ENCODE data around the gene FBXW10B. TPM values are rescaled to one million over a fixed set of nuclear protein-coding genes. Genes with fewer than 3 reads are reported as not detected.
"Not testable (repeated sequence)": the region's sequence is repeated elsewhere in the genome, so short reads cannot be mapped to it uniquely, and the experiment has no call there.

FBXW10B gene
- total RNA-seq = 1 to 10 TPM in 2 of 4 donors, under 1 TPM in 2; 0.53 to 9.9 (median 4.6) TPM

- H3K9me3 ChIP-seq, H3K27ac ChIP-seq, DNase-seq, H3K36me3 ChIP-seq, H3K4me1 ChIP-seq, H3K4me3 ChIP-seq, H3K27me3 ChIP-seq: not testable (repeated sequence)
Measured at GRCh38 chr17:15619331-15620058, at the start of gene FBXW10B. Gene FBXW10B (minus strand): TSS chr17:15619704. CDS start chr17:15619512, 192 bp downstream.

- TF ChIP-seq POLR2A (IDR thresholded peaks at IDR 0.05) (no peak), CTCF (IDR thresholded peaks at IDR 0.05) (no peak)
- no peak for DNase-seq
- Histone ChIP-seq H3K4me1 (no peaks in the 10 kb centered on the region), H3K27me3 (no peaks in the 10 kb centered on the region), H3K9me3 (no peaks in the 10 kb centered on the region), H3K36me3 (no peaks in the 10 kb centered on the region), H3K27ac (no peak overlapping the region), H3K4me3 (no peak overlapping the region)
Measured at GRCh38 chr17:15663691-15664090, 44.2 kb upstream of the FBXW10B start.

GRCh38 chr17:15663176-15663575, 43.7 kb upstream of the FBXW10B start:
- TF ChIP-seq CTCF (IDR thresholded peaks at IDR 0.05) (no peak), POLR2A (IDR thresholded peaks at IDR 0.05) (no peak)
- H3K36me3 ChIP-seq = no peaks in the 10 kb centered on the region

GRCh38 chr17:15662681-15663080, 43.2 kb upstream of the FBXW10B start:
- no peak for TF ChIP-seq POLR2A (IDR thresholded peaks at IDR 0.05)
- TF ChIP-seq CTCF (IDR thresholded peaks at IDR 0.05) = no peak
- no peaks in the 10 kb centered on the region for H3K36me3 ChIP-seq
- no peak overlapping the region for H3K4me3 ChIP-seq
- H3K9me3 ChIP-seq = no peaks in the 10 kb centered on the region
- H3K4me1 ChIP-seq = no peaks in the 10 kb centered on the region
- H3K27me3 ChIP-seq = no peaks in the 10 kb centered on the region
- H3K27ac ChIP-seq = no peak overlapping the region
- no peak for DNase-seq

More at GRCh38 chr17:15663176-15663575, 43.7 kb upstream of the FBXW10B start:
- no peak overlapping the region for H3K27ac ChIP-seq
- no peak for DNase-seq
- no peak overlapping the region for H3K4me3 ChIP-seq
- H3K4me1 ChIP-seq = no peaks in the 10 kb centered on the region
- no peaks in the 10 kb centered on the region for H3K27me3 ChIP-seq
- no peaks in the 10 kb centered on the region for H3K9me3 ChIP-seq

- H3K4me3 ChIP-seq = no peak overlapping the region
- no peaks in the 10 kb centered on the region for H3K9me3 ChIP-seq
- no peaks in the 10 kb centered on the region for H3K4me1 ChIP-seq
- no peaks in the 10 kb centered on the region for H3K27me3 ChIP-seq
- no peak for TF ChIP-seq CTCF (IDR thresholded peaks at IDR 0.05)
- no peak for TF ChIP-seq POLR2A (IDR thresholded peaks at IDR 0.05)
- no peak overlapping the region for H3K27ac ChIP-seq
- no peak for DNase-seq
- no peaks in the 10 kb centered on the region for H3K36me3 ChIP-seq
Measured at GRCh38 chr17:15660077-15660476, 40.6 kb upstream of the FBXW10B start.

GRCh38 chr17:15659663-15660062, 40.2 kb upstream of the FBXW10B start:
- H3K36me3 ChIP-seq = no peaks in the 10 kb centered on the region
- no peaks in the 10 kb centered on the region for H3K27me3 ChIP-seq
- H3K27ac ChIP-seq = no peak overlapping the region
- TF ChIP-seq CTCF (IDR thresholded peaks at IDR 0.05) = no peak
- no peak for TF ChIP-seq POLR2A (IDR thresholded peaks at IDR 0.05)
- H3K4me1 ChIP-seq = no peaks in the 10 kb centered on the region
- H3K4me3 ChIP-seq = no peak overlapping the region
- DNase-seq = no peak
- H3K9me3 ChIP-seq = no peaks in the 10 kb centered on the region

Measured in Peyer's patch (tissue), 4 donors.